ENCODE data around the gene ANKRD29.

ANKRD29 gene

DNA sequence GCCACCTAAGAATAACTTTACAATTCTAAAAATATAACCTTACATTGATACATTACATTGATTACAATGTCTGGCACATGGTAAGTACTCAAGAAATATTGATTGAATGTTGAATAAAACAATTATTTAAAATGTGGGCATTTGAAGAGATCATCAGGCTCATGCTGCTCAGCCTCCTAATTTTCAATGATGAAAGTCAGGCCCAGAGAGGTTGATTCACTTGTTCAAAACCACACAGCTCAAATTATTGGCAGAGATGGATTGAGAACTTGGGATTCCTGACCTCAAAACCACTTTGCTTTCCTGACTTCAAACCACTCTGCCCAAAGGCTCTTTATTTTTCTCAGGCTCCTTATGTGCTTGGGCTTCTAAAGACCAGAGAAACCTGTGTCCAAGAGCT lies 34.7 kb downstream of the ANKRD29 start:
- H3K4me3 ChIP-seq (ENCODE audit: low read length): no peak overlapping the region
- TF ChIP-seq CTCF (IDR thresholded peaks at IDR 0.05; ENCODE audit: insufficient read depth, low read depth, low read length, missing control alignments): no peak
- no peak for DNase-seq (ENCODE audit: low read depth)

DNA sequence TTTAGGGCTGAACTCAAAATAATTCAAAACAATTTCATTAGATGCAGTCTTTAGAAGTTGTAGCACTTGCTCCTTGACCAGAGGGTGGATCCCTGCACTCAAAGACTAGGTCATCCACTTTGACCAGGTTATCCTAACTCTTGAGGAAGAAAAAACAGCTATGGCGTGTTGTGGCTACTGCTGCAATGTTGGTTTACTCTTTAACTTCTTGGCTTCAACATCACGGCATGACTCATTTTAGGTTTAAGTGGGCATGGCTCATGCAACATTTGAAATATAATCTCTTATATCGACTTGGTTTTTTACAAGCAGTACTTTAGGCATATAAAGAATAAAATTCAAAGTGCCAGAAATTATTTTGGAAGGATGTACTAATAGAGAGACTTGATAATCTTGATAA lies 35.4 kb downstream of the ANKRD29 start:
- DNase-seq (ENCODE audit: low read depth): peak; percentile 80
- no peak overlapping the region for H3K4me3 ChIP-seq (ENCODE audit: low read length)
- no peak for TF ChIP-seq CTCF (IDR thresholded peaks at IDR 0.05; ENCODE audit: insufficient read depth, low read depth, low read length, missing control alignments)

DNA sequence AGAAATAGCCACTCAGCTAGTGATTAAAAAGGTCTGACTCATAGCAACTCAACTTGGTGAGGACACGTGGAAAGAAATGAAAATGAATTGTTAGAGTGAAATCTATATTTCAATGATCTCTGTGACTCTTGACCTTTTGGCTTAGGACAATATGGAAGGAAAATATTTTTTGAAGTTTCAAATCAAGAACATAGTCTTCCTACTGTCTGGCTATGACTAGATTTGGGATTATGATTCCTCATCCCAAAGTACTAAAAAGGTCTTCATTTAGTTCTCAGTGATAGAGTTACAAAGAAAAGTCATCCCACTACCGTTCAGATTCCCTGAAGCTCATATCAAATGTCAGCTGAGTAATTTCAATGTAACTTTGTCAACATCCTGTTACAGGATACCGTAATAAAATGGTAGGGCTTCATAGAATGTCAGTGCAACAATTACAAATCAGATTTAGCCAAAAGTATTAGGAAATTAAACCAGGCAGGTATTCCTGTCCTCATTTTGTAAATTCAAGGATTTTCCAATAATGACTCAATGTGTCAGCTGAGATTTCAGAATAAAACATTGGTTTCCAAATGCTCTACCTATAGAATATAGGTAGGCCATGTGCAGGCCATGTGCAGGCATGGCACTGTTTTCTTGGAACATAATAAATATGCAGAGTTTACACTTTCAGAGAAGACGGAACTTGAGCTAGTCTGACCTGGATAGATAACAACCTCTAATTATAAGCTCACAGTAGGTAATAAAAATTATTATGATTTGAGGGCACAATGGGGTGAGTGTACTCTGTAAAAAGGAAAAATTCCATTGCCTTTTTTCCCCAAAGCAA lies 36.0 kb downstream of the ANKRD29 start:
- peak; percentile 67 for DNase-seq (ENCODE audit: low read depth)
- no peak for TF ChIP-seq CTCF (IDR thresholded peaks at IDR 0.05; ENCODE audit: insufficient read depth, low read depth, low read length, missing control alignments)
- no peak overlapping the region for H3K4me3 ChIP-seq (ENCODE audit: low read length)

- TF ChIP-seq CTCF (IDR thresholded peaks at IDR 0.05; ENCODE audit: insufficient read depth, low read depth, low read length, missing control alignments): no peak
- no peak for DNase-seq (ENCODE audit: low read depth)
- no peak overlapping the region for H3K4me3 ChIP-seq (ENCODE audit: low read length)
These were observed 39.7 kb downstream of the ANKRD29 start for GRCh38 chr18:23623040-23623439.

DNA sequence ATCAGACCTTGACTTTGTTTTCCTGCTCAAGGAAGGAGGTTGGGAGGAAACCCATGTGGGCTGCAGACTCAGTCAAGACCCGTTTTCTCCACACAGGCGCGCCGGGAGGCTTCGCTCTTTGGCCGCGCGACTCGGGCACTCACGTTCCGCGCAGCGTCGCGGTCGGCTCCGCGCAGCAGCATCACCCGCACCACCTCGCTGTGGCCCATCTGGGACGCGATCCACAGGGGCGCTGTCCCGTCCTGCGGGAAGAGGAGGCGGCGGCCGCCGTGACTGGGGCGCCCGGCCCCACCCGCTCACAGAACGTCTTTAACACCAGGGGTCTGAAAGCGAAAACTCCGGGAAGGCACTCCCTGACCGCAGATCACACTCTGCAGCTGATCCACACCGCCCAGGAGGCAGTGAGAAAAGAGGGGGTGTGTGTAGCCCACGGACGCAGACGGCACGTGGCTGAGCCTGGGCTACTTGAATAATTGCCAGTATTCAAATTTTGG lies 43.3 kb downstream of the ANKRD29 start:
- H3K4me3 ChIP-seq (ENCODE audit: low read length): peak overlapping the region; percentile 35
- peak; percentile 18 for DNase-seq (ENCODE audit: low read depth)
- no peak for TF ChIP-seq CTCF (IDR thresholded peaks at IDR 0.05; ENCODE audit: insufficient read depth, low read depth, low read length, missing control alignments)

DNA sequence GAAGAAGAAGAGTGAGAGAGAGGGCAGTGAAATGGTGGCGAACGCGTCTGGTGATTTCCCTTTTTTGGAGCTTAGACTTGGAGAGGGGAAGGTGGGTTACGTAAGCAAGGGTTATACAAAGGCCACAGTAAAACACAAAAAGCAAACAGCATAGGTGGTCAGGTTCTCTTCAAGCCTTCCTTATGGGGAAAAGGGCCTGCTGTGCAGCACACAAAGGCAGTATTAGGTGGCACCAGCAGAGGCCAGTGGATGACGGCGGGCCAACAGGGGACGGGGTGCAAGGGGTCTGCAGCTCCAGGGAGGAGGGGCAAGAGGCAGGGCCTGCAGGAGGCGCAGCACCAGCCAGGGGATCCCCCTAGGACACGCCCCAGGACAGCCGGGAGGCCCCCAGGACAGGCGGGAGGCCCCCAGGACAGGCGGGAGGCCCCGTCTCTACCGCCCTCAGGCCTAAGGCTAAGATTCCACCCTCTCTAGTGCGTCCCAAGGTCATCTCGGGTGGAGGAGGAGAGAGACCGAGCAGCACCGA lies 43.8 kb downstream of the ANKRD29 start:
- no peak for DNase-seq (ENCODE audit: low read depth)
- no peak for TF ChIP-seq CTCF (IDR thresholded peaks at IDR 0.05; ENCODE audit: insufficient read depth, low read depth, low read length, missing control alignments)
- H3K4me3 ChIP-seq (ENCODE audit: low read length): peak overlapping the region; percentile 35

Data from epithelial cell of esophagus (primary cell).